H1 (cell line): Measurements from ENCODE around the gene SLC24A3. TPM values are rescaled to one million over a fixed set of nuclear protein-coding genes. Genes with fewer than 3 reads are reported as not detected.

ENCODE experiments used
- CTCF ChIA-PET: fragments of 300-600 bp; sonication (Branson Sonifier 250); formaldehyde crosslinking; loops from one replicate; lab custom pipeline; 2021; ENCODE audit not compliant: partially characterized antibody; lab: Charles Lee
- POLR2A ChIA-PET: fragments of 300-600 bp; sonication (Branson Sonifier 250); formaldehyde crosslinking; loops from one replicate; lab custom pipeline; 2021; ENCODE audit warnings: inconsistent platforms; ENCODE audit not compliant: partially characterized antibody; lab: Charles Lee
- DNase-seq, 2 experiments: peaks; one replicate each; pipeline versions ENCODE4 v3.0.0 to v3.0.0-alpha.2; 2010 to 2022; ENCODE audit warnings: low spot score in 2 of 2, low read depth in 1 of 2, mixed read lengths in 1 of 2
- FAIRE-seq: peaks from 2 replicates; lab custom pipeline; 2011; peaks lifted over from hg19 to GRCh38; lab: Jason Lieb, UNC
- H2AFZ ChIP-seq: 2 replicates; pipeline ENCODE4 v1.8.1; 2012; ENCODE audit warnings: low read length, inconsistent platforms
- H2AK5ac ChIP-seq: 2 replicates; pipeline ENCODE4 v1.6.1; 2013; ENCODE audit warnings: low read depth, low read length
- H2BK120ac ChIP-seq: replicated peaks from 2 replicates; pipeline ENCODE3; 2013; ENCODE audit warnings: low read depth, low read length, inconsistent platforms
- H2BK12ac ChIP-seq: 2 replicates; pipeline ENCODE4 v1.6.1; 2013; ENCODE audit warnings: low read depth, low read length
- H2BK15ac ChIP-seq: 2 replicates; pipeline ENCODE4 v1.6.1; 2013; ENCODE audit warnings: low read length
- H2BK20ac ChIP-seq: 2 replicates; pipeline ENCODE4 v1.6.1; 2013; ENCODE audit warnings: low read length
- H2BK5ac ChIP-seq: 2 replicates; pipeline ENCODE4 v1.6.1; 2013; ENCODE audit warnings: low read depth, low read length
- H3K14ac ChIP-seq: 2 replicates; pipeline ENCODE4 v1.6.1; 2013; ENCODE audit warnings: inconsistent platforms; ENCODE audit not compliant: insufficient read length
- H3K18ac ChIP-seq: 2 replicates; pipeline ENCODE4 v1.6.1; 2013; ENCODE audit warnings: low read length; ENCODE audit errors: extremely low read depth
- H3K23ac ChIP-seq: 2 replicates; pipeline ENCODE4 v1.6.1; 2013; ENCODE audit warnings: inconsistent platforms; ENCODE audit not compliant: insufficient read length
- H3K23me2 ChIP-seq: 2 replicates; pipeline ENCODE4 v1.6.1; 2013; ENCODE audit warnings: low read depth, low read length
- H3K27ac ChIP-seq: 2 replicates; pipeline ENCODE4 v1.6.1; 2011; ENCODE audit warnings: low read depth, low read length, inconsistent platforms
- H3K27me3 ChIP-seq, 4 experiments: replicated peaks in 1 of 4; 1 replicate in 1 of 4; 2 replicates in 3 of 4; pipeline versions ENCODE4 v1.6.1 to v1.8.1; 2011 to 2013; ENCODE audit warnings: low read length in 3 of 4, mild to moderate bottlenecking in 3 of 4, inconsistent platforms in 2 of 4, mixed read lengths in 2 of 4, moderate library complexity in 1 of 4; ENCODE audit not compliant: control insufficient read depth in 3 of 4, insufficient read depth in 3 of 4; ENCODE audit errors: extremely low read depth in 1 of 4
- H3K36me3 ChIP-seq, 4 experiments: 2 replicates each; pipeline versions ENCODE4 v1.6.1 to v1.8.1; 2011 to 2013; ENCODE audit warnings: mild to moderate bottlenecking in 4 of 4, low read length in 3 of 4, moderate library complexity in 2 of 4, control low read depth in 1 of 4, inconsistent platforms in 1 of 4; ENCODE audit not compliant: insufficient read depth in 4 of 4, control insufficient read depth in 2 of 4
- H3K4ac ChIP-seq: replicated peaks from 2 replicates; pipeline ENCODE3; 2013; ENCODE audit warnings: low read length, low read depth, mixed read lengths, inconsistent platforms; ENCODE audit not compliant: insufficient read length
- H3K4me1 ChIP-seq, 4 experiments: replicated peaks in 1 of 4; 1 replicate in 1 of 4; 2 replicates in 3 of 4; pipeline versions ENCODE4 v1.6.1 to v1.8.1; 2011 to 2013; ENCODE audit warnings: low read length in 3 of 4, inconsistent platforms in 2 of 4, mixed read lengths in 1 of 4; ENCODE audit not compliant: insufficient read depth in 4 of 4, control insufficient read depth in 3 of 4
- H3K4me2 ChIP-seq, 2 experiments: 2 replicates each; pipeline versions ENCODE4 v1.6.1 to v1.8.1; 2011 to 2013; ENCODE audit warnings: low read depth in 2 of 2, low read length in 2 of 2, control low read depth in 1 of 2, inconsistent platforms in 1 of 2, mild to moderate bottlenecking in 1 of 2; ENCODE audit not compliant: insufficient read depth in 1 of 2
- H3K4me3 ChIP-seq, 4 experiments: fragments of 200-600, 300-600 bp in 1 of 4; sonication (generic), shearing (Covaris generic), sonication (Bioruptor Twin) in 1 of 4; 2 replicates each; pipeline versions ENCODE4 v1.5.1 to v1.8.1; 2011 to 2016; ENCODE audit warnings: low read length in 4 of 4, low read depth in 3 of 4, control low read depth in 2 of 4, inconsistent platforms in 2 of 4, mild to moderate bottlenecking in 2 of 4, mixed read lengths in 1 of 4, moderate library complexity in 1 of 4; ENCODE audit not compliant: insufficient read depth in 2 of 4; ENCODE audit errors: extremely low read depth in 1 of 4
- H3K56ac ChIP-seq: replicated peaks from 2 replicates; pipeline ENCODE3; 2013; ENCODE audit warnings: low read depth, mild to moderate bottlenecking, mixed read lengths, low read length, inconsistent platforms; ENCODE audit not compliant: insufficient read length
- H3K79me1 ChIP-seq: 2 replicates; pipeline ENCODE4 v1.6.1; 2013; ENCODE audit warnings: low read depth, low read length, control low read depth
- H3K79me2 ChIP-seq, 2 experiments: 2 replicates each; pipeline versions ENCODE4 v1.6.1 to v1.8.1; 2012 to 2013; ENCODE audit warnings: low read length in 2 of 2, mild to moderate bottlenecking in 2 of 2, inconsistent platforms in 1 of 2; ENCODE audit not compliant: insufficient read depth in 2 of 2, control insufficient read depth in 1 of 2
- H3K9ac ChIP-seq, 4 experiments: replicated peaks in 1 of 4; 1 replicate in 1 of 4; 2 replicates in 3 of 4; pipeline versions ENCODE4 v1.6.1 to v1.8.1; 2011 to 2013; ENCODE audit warnings: low read depth in 3 of 4, low read length in 3 of 4, control low read depth in 2 of 4, mild to moderate bottlenecking in 2 of 4, moderate library complexity in 2 of 4, inconsistent platforms in 1 of 4; ENCODE audit errors: extremely low read depth in 1 of 4
- H3K9me3 ChIP-seq, 2 experiments: 2 replicates each; pipeline versions ENCODE4 v1.6.1 to v1.8.1; 2012 to 2013; ENCODE audit warnings: mild to moderate bottlenecking in 2 of 2, moderate library complexity in 2 of 2, control low read depth in 1 of 2, inconsistent platforms in 1 of 2, low read depth in 1 of 2, low read length in 1 of 2, mixed read lengths in 1 of 2; ENCODE audit not compliant: insufficient read depth in 2 of 2
- H4K20me1 ChIP-seq, 2 experiments: replicated peaks in 1 of 2; 2 replicates each; pipeline versions ENCODE3 to v1.8.1; 2011 to 2013; ENCODE audit warnings: inconsistent platforms in 2 of 2, low read length in 2 of 2, mild to moderate bottlenecking in 1 of 2; ENCODE audit not compliant: insufficient read depth in 2 of 2, control insufficient read depth in 1 of 2
- H4K5ac ChIP-seq: 2 replicates; pipeline ENCODE4 v1.6.1; 2013; ENCODE audit warnings: low read length, low read depth, mixed read lengths, inconsistent platforms; ENCODE audit not compliant: insufficient read length
- H4K8ac ChIP-seq: 2 replicates; pipeline ENCODE4 v1.8.0; 2013; ENCODE audit warnings: mild to moderate bottlenecking, moderate library complexity, low read length, inconsistent platforms; ENCODE audit not compliant: insufficient read depth; ENCODE audit errors: extremely low read depth
- H4K91ac ChIP-seq: replicated peaks from 2 replicates; pipeline ENCODE3; 2013; ENCODE audit warnings: low read length, mixed read lengths, inconsistent platforms; ENCODE audit not compliant: insufficient read length
- CTBP2 ChIP-seq: IDR thresholded peaks from 2 replicates; pipeline ENCODE4 v1.7.0; 2011; ENCODE audit warnings: borderline replicate concordance, mild to moderate bottlenecking, moderate library complexity, mixed read lengths, low read length; ENCODE audit not compliant: insufficient read depth, insufficient read length
- GABPA ChIP-seq: IDR thresholded peaks from 2 replicates; pipeline ENCODE4 v1.6.1; 2011; ENCODE audit warnings: mild to moderate bottlenecking, low read length, moderate library complexity, borderline replicate concordance; ENCODE audit not compliant: insufficient read depth
- HDAC2 ChIP-seq, 2 experiments: fragments of 300-600 bp in 1 of 2; sonication (generic) in 1 of 2; IDR thresholded peaks; 2 replicates each; pipeline ENCODE4 v1.6.1; 2011 to 2012; ENCODE audit warnings: low read depth in 2 of 2, low read length in 2 of 2, mild to moderate bottlenecking in 2 of 2, moderate library complexity in 2 of 2, borderline replicate concordance in 1 of 2, inconsistent platforms in 1 of 2
- SIX5 ChIP-seq: IDR thresholded peaks from 2 replicates; pipeline ENCODE4 v1.6.1; 2011; ENCODE audit warnings: mild to moderate bottlenecking, low read depth, low read length
- SRF ChIP-seq: IDR thresholded peaks from 2 replicates; pipeline ENCODE4 v1.6.1; 2011; ENCODE audit warnings: mild to moderate bottlenecking, low read depth, low read length, moderate library complexity
- TAF1 ChIP-seq: IDR thresholded peaks from 2 replicates; pipeline ENCODE4 v1.6.1; 2011; ENCODE audit warnings: mild to moderate bottlenecking, low read depth, low read length
- WGBS, 2 experiments: shearing (Covaris generic) in 1 of 2; methylation state at CpG; one replicate each; pipeline versions ENCODE4 v1.1.6 to v1.1.7; 2013 to 2015; ENCODE audit warnings: low lambda C conversion rate in 2 of 2, mixed read lengths in 2 of 2, inconsistent platforms in 1 of 2, low coverage in 1 of 2, missing lambda C conversion rate in 1 of 2; ENCODE audit not compliant: insufficient replicate concordance in 2 of 2, insufficient coverage in 1 of 2, insufficient read length in 1 of 2; ENCODE audit errors: extremely low coverage in 1 of 2, missing lambda C conversion rate in 1 of 2; 5-methylcytosine and 5-hydroxymethylcytosine counted together
- polyA plus RNA-seq, 7 experiments: library from polyadenylated mRNA; depleted of rRNA in 3 of 7; stranded (reverse) in 5 of 7; unstranded in 2 of 7; fragments of >200 nt in 5 of 7; fragments of 200-250 nt in 2 of 7; gene quantifications; 1 replicate in 5 of 7; 2 replicates in 1 of 7; 4 replicates in 1 of 7; pipeline versions ENCODE4 v1.2.1 to v1.2.3, GENCODE V29; 2011 to 2013; ENCODE audit warnings: missing spikeins in 2 of 7, mixed read lengths in 2 of 7
- total RNA-seq: library from RNA; stranded (reverse); fragmentation: NEBNext Ultra II Directional; extraction: Animal tissue kit (Norgen Biotek cat#: 25700); gene quantifications from 2 replicates; pipeline ENCODE4 v1.2.1, GENCODE V29; 2021

Gene SLC24A3
- total and polyA plus RNA-seq, 2 of the 8 experiments (the other 6 are each of a cell fraction or from before 2014, with no cell fraction given), result 4.5 to 6.3 TPM

DNA sequence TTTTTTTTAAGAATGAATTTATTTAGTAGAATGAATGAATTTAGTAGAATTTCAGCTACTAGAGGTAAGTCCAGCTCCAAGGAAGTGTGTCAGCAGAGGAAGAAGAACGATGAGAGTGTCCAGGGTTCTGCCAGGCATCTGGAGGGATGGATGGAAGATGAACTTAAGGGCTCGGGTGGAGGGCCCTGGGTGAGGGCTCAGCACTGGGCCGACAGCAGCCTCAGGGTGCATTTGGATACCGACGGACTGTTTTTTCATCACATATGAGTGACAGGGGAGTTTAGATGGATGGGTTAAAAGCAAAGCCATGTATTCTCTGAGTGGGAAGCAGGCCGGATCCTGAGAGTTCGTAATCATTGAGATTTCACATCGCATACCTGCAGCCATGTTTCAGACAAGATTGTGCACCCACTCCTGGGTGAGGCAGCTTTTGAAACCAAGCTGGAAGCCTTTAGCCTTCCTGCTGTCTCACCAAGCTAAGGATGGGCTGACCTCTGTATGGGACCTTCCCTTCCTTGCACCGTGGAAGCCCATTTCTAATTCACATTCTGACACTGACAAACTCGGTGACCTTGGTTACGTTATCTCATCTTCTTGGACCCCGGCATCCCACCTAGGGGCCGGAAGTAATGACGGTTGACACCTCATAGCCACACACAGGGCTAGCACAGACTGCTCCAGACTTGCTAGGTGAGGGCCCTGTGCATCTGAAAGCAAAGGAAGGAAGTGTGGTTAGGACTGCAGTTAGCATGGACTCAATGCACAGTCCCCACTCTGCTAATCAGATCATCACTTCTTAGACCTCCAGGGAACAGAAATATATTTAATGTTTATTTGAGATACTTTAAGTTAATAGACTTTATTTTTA is 228.5 kb downstream of the SLC24A3 start:
- Histone ChIP-seq H2BK20ac (no peak overlapping the region), H3K4me2 (no peak overlapping the region), H3K23me2 (no peaks in the 10 kb centered on the region), H3K79me1 (no peaks in the 10 kb centered on the region), H3K79me2 (no peaks in the 10 kb centered on the region), H4K8ac (no peak overlapping the region), H2AFZ (no peak overlapping the region), H2BK120ac (no peak overlapping the region), H3K4me3 (no peak overlapping the region), H3K18ac (no peak overlapping the region), H4K91ac (no peak overlapping the region), H3K4me1 (no peaks in the 10 kb centered on the region), H3K9me3 (peaks cover 0 to 10% of the 10 kb centered on the region in 2 experiments; a peak in 1 of 4 replicates), H2AK5ac (no peak overlapping the region), H4K20me1 (peaks cover 0 to 2% of the 10 kb centered on the region in 2 experiments), H3K23ac (no peak overlapping the region), H3K9ac (no peak overlapping the region), H3K56ac (no peak overlapping the region), H3K27me3 (no peaks in the 10 kb centered on the region), H2BK5ac (no peak overlapping the region), H2BK12ac (no peak overlapping the region), H2BK15ac (no peak overlapping the region), H4K5ac (no peak overlapping the region), H3K36me3 (no peaks in the 10 kb centered on the region), H3K4ac (no peak overlapping the region), H3K27ac (no peak overlapping the region), H3K14ac (no peak overlapping the region)
- ChIA-PET CTCF (interaction anchor here (1.4 kb wide), 1 partner anchor 9 kb away, joined by 4 read pairs; no protein-coding TSS in a partner anchor), POLR2A (no interaction called here)
- TF ChIP-seq SIX5 (no peak), SRF (no peak), TAF1 (no peak), CTBP2 (no peak), HDAC2 (IDR thresholded peaks at IDR 0.05; ENCODE audit: borderline replicate concordance in 1 of 2, low read depth in 2 of 2, low read length in 2 of 2) (no peak), GABPA (no peak)
- FAIRE-seq, result no peak
- DNase-seq, result no peak
- 88% methylated on average over 14 of the region's 14 CpGs; no CpG with 5 or more reads in 1 of the 2 experiments for WGBS, 2 experiments
